ENCODE data around the gene LPCAT3.

- TF ChIP-seq FOXM1 (IDR thresholded peaks at IDR 0.05; ENCODE audit: borderline replicate concordance) (no peak), SP1 (IDR thresholded peaks at IDR 0.05) (no peak), FOXK2 (IDR thresholded peaks at IDR 0.05) (no peak), BHLHE40 (IDR thresholded peaks at IDR 0.05; ENCODE audit: borderline replicate concordance) (no peak), L3MBTL2 (conservative IDR thresholded peaks at IDR 0.05) (no peak), ZNF384 (IDR thresholded peaks at IDR 0.05) (no peak)
Observed at GRCh38 chr12:6966351-6966750, 51.9 kb downstream of the LPCAT3 start.
